ENCODE data around the gene RPS24. TPM values are rescaled to one million over a fixed set of nuclear protein-coding genes. Genes with fewer than 3 reads are reported as not detected.

Gene RPS24
- total and polyA plus RNA-seq, 2 of the 13 experiments (the other 11 are each of a cell fraction or from before 2014, with no cell fraction given), result 2,690 to 3,319 TPM

- TF ChIP-seq JARID2 (CRISPR knock-in tag; IDR thresholded peaks at IDR 0.05; ENCODE audit: insufficient replicate concordance) (no peak), CAMTA2 (CRISPR knock-in tag; IDR thresholded peaks at IDR 0.05; ENCODE audit: borderline replicate concordance) (no peak), RELA (CRISPR knock-in tag; IDR thresholded peaks at IDR 0.05) (no peak), ZNF30 (CRISPR knock-in tag; IDR thresholded peaks at IDR 0.05) (no peak), ZBTB38 (CRISPR knock-in tag; IDR thresholded peaks at IDR 0.05) (peak; percentile 61; the same call in 1 of the 2 replicates), MXI1 (IDR thresholded peaks at IDR 0.05; ENCODE audit: borderline replicate concordance, low read depth, low read length) (peak; percentile 85; the same call in 2 of the 3 replicates), ZNF569 (CRISPR knock-in tag; IDR thresholded peaks at IDR 0.05; ENCODE audit: borderline replicate concordance) (no peak), ARNTL (CRISPR knock-in tag; IDR thresholded peaks at IDR 0.05) (no peak), ELK4 (CRISPR knock-in tag; IDR thresholded peaks at IDR 0.05; ENCODE audit: borderline replicate concordance) (no peak), STAT5B (CRISPR knock-in tag; IDR thresholded peaks at IDR 0.05) (no peak), ZBTB49 (CRISPR knock-in tag; IDR thresholded peaks at IDR 0.05; ENCODE audit: borderline replicate concordance) (no peak), ZNF570 (CRISPR knock-in tag; IDR thresholded peaks at IDR 0.05; ENCODE audit: borderline replicate concordance) (no peak), PCBP1 (IDR thresholded peaks at IDR 0.05; ENCODE audit: borderline replicate concordance, low read depth, low read length) (no peak), DPF2 (CRISPR knock-in tag; IDR thresholded peaks at IDR 0.05; ENCODE audit: borderline replicate concordance, low read depth) (no peak), MEIS1 (CRISPR knock-in tag; IDR thresholded peaks at IDR 0.05; ENCODE audit: borderline replicate concordance) (no peak), GMEB1 (CRISPR knock-in tag; IDR thresholded peaks at IDR 0.05; ENCODE audit: borderline replicate concordance) (no peak), ZSCAN29 (CRISPR knock-in tag; conservative IDR thresholded peaks at IDR 0.05) (no peak), TBP (CRISPR knock-in tag; IDR thresholded peaks at IDR 0.05) (no peak), ARHGAP35 (CRISPR knock-in tag; IDR thresholded peaks at IDR 0.05; ENCODE audit: borderline replicate concordance) (no peak), ZNF3 (CRISPR knock-in tag; IDR thresholded peaks at IDR 0.05) (no peak), ZSCAN31 (CRISPR knock-in tag; IDR thresholded peaks at IDR 0.05; ENCODE audit: low read depth) (0 out of 2 replicates have a peak, but pooled peaks have one; percentile 31), MAFK (conservative IDR thresholded peaks at IDR 0.05 in 1 of 2, IDR thresholded peaks at IDR 0.05 in 1 of 2; ENCODE audit: low read length in 2 of 2) (peak; percentile 76 to 91)
- TF ChIP-seq, protein P1, sequence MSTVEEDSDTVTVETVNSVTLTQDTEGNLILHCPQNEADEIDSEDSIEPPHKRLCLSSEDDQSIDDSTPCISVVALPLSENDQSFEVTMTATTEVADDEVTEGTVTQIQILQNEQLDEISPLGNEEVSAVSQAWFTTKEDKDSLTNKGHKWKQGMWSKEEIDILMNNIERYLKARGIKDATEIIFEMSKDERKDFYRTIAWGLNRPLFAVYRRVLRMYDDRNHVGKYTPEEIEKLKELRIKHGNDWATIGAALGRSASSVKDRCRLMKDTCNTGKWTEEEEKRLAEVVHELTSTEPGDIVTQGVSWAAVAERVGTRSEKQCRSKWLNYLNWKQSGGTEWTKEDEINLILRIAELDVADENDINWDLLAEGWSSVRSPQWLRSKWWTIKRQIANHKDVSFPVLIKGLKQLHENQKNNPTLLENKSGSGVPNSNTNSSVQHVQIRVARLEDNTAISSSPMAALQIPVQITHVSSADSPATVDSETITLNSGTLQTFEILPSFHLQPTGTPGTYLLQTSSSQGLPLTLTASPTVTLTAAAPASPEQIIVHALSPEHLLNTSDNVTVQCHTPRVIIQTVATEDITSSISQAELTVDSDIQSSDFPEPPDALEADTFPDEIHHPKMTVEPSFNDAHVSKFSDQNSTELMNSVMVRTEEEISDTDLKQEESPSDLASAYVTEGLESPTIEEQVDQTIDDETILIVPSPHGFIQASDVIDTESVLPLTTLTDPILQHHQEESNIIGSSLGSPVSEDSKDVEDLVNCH (CRISPR knock-in tag; IDR thresholded peaks at IDR 0.05), result no peak
Observed at GRCh38 chr10:77989081-77989724, 44.5 kb upstream of the RPS24 start (continued).

Measured in HepG2 (cell line).